Panc1 (cell line): ENCODE data around the gene OTUD6A. TPM values are rescaled to one million over a fixed set of nuclear protein-coding genes. Genes with fewer than 3 reads are reported as not detected.

Experiments used
- microRNA-seq: library from miRNA; unstranded; fragments of <30 nt; microRNA quantifications from one replicate; pipeline ENCODE4 v1.1.0, GENCODE V29; 2020; ENCODE audit not compliant: unreplicated experiment
- total RNA-seq: library from RNA; stranded (reverse); gene quantifications from one replicate; pipeline ENCODE4 v1.2.1, GENCODE V29; 2021; ENCODE audit not compliant: unreplicated experiment

OTUD6A gene
- total RNA-seq, 1 experiment from 2014 or later = not detected

Small RNAs within 50 kb of the gene (microRNA-seq; reads per million reads assigned to microRNA genes)
- not detected for gene MIR676

Other genes with a start within 250 kb of the OTUD6A start
- not detected for gene AWAT2, start 12.5 kb upstream of the OTUD6A start, total RNA-seq
- gene IGBP1, start 71.0 kb downstream of the OTUD6A start, total RNA-seq = 36.9 TPM
- not detected for gene DGAT2L6, start 115.0 kb downstream of the OTUD6A start, total RNA-seq
- gene AWAT1, start 172.2 kb downstream of the OTUD6A start, total RNA-seq = not detected
- not detected for gene P2RY4, start 197.7 kb downstream of the OTUD6A start, total RNA-seq
- not detected for gene ARR3, start 205.9 kb downstream of the OTUD6A start, total RNA-seq
- not detected for gene RAB41, start 219.7 kb downstream of the OTUD6A start, total RNA-seq
- 102 TPM for gene PDZD11, start 227.5 kb downstream of the OTUD6A start, total RNA-seq
- 62.6 TPM for gene KIF4A, start 227.6 kb downstream of the OTUD6A start, total RNA-seq